Loucy (cell line): Measurements from ENCODE around the gene MICU1.

Experiments used
- H2AFZ ChIP-seq: fragments of 200-600 bp; sonication (generic); 2 replicates; pipeline ENCODE4 v1.6.0; 2016; ENCODE audit warnings: antibody characterized with exemption, mild to moderate bottlenecking, low read length, moderate library complexity
- H3F3A ChIP-seq: fragments of 200-600 bp; 2 replicates; pipeline ENCODE4 v1.6.0; 2016; ENCODE audit warnings: antibody characterized with exemption, low read depth, mild to moderate bottlenecking
- H3K27me3 ChIP-seq: fragments of 200-600 bp; sonication (generic); 2 replicates; pipeline ENCODE4 v1.6.1; 2014; ENCODE audit warnings: low read length, mild to moderate bottlenecking; ENCODE audit not compliant: insufficient read depth, poor library complexity, severe bottlenecking
- H3K36me3 ChIP-seq: fragments of 200-600 bp; sonication (generic); 2 replicates; pipeline ENCODE4 v1.6.1; 2016; ENCODE audit warnings: low read length; ENCODE audit not compliant: insufficient read depth
- H3K4me1 ChIP-seq: fragments of 200-600 bp; sonication (generic); 2 replicates; pipeline ENCODE4 v1.5.1; 2014; ENCODE audit warnings: low read length, mild to moderate bottlenecking; ENCODE audit not compliant: insufficient read depth, poor library complexity, severe bottlenecking
- H3K4me2 ChIP-seq: fragments of 200-600 bp; sonication (generic); 2 replicates; pipeline ENCODE4 v1.6.0; 2014; ENCODE audit warnings: antibody characterized with exemption, low read length, low read depth, mild to moderate bottlenecking; ENCODE audit not compliant: poor library complexity, severe bottlenecking
- H3K4me3 ChIP-seq: fragments of 200-600 bp; sonication (generic); 2 replicates; pipeline ENCODE4 v1.5.1; 2014; ENCODE audit warnings: low read length, mild to moderate bottlenecking, mixed read lengths; ENCODE audit not compliant: poor library complexity, severe bottlenecking
- H3K79me2 ChIP-seq: fragments of 200-600 bp; sonication (generic); 2 replicates; pipeline ENCODE4 v1.6.1; 2014; ENCODE audit warnings: low read length; ENCODE audit not compliant: insufficient read depth
- H3K9ac ChIP-seq: fragments of 200-600 bp; sonication (generic); 2 replicates; pipeline ENCODE4 v1.6.0; 2014; ENCODE audit warnings: mild to moderate bottlenecking, low read depth, low read length, moderate library complexity; ENCODE audit not compliant: poor library complexity, severe bottlenecking
- H3K9me2 ChIP-seq: fragments of 200-600 bp; sonication (generic); replicated peaks from 2 replicates; pipeline ENCODE4 v1.6.1; 2016; ENCODE audit warnings: low read depth, low read length, mixed read lengths
- H3K9me3 ChIP-seq: fragments of 200-600 bp; sonication (generic); 2 replicates; pipeline ENCODE4 v1.6.1; 2014; ENCODE audit warnings: mild to moderate bottlenecking, antibody characterized with exemption, low read length, low read depth; ENCODE audit not compliant: insufficient read depth
- H4K20me1 ChIP-seq: fragments of 200-600 bp; sonication (generic); 2 replicates; pipeline ENCODE4 v1.6.0; 2014; ENCODE audit warnings: antibody characterized with exemption, low read length, mild to moderate bottlenecking; ENCODE audit not compliant: insufficient read depth, poor library complexity, severe bottlenecking
- EZH2phosphoT487 ChIP-seq: fragments of 200-600 bp; IDR thresholded peaks from 2 replicates; pipeline ENCODE4 v1.6.1; 2018; ENCODE audit warnings: antibody characterized with exemption, mild to moderate bottlenecking, moderate library complexity, borderline replicate concordance
- TF ChIP-seq, protein P1 (sequence below): fragments of 200-600 bp; sonication (generic); conservative IDR thresholded peaks from 2 replicates; pipeline ENCODE4 v1.5.1; 2014; ENCODE audit warnings: mild to moderate bottlenecking, antibody characterized with exemption, low read length

Gene MICU1

DNA sequence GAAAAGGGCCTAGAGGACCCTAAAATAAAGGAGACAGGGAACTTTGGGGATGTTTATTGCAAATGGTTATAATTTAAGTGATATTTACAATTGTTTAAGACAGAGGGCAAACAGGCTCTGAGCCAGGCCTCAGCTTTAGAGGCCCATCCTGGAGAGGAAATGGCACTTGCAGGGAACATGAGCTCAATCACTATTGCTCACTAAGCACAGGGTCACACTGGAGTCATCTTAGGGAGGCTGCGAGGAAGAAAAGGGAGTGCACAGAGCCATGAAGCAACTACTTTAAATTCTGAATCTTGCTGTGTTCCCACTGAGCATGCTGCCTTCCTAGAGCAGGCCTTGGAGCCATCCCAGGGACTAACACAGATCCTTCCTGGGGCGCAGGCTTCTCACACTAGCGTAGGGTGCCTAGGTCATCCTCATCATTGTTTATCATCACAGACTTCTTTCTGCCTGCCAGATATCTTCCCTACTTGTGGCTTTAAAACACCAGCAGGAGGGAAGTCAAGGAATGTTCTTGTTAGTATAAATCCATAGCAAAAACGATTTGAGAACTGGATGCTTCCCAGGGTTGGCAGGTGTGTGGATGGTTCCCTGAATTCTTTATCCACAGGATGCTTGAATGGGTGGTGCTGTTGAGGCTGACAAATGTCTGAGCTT is 258.4 kb downstream of the MICU1 start:
- Histone ChIP-seq H3K9me3 (no peaks in the 10 kb centered on the region), H3K4me3 (no peak overlapping the region), H3F3A (peaks cover 4% of the 10 kb centered on the region), H3K79me2 (no peaks in the 10 kb centered on the region), H2AFZ (no peak overlapping the region), H3K9ac (no peak overlapping the region), H4K20me1 (no peaks in the 10 kb centered on the region), H3K4me1 (peaks cover 19% of the 10 kb centered on the region), H3K4me2 (no peak overlapping the region), H3K27me3 (no peaks in the 10 kb centered on the region), H3K36me3 (peaks cover 17% of the 10 kb centered on the region; the same call in 1 of the 2 replicates), H3K9me2 (no peaks in the 10 kb centered on the region)
- TF ChIP-seq, protein P1, sequence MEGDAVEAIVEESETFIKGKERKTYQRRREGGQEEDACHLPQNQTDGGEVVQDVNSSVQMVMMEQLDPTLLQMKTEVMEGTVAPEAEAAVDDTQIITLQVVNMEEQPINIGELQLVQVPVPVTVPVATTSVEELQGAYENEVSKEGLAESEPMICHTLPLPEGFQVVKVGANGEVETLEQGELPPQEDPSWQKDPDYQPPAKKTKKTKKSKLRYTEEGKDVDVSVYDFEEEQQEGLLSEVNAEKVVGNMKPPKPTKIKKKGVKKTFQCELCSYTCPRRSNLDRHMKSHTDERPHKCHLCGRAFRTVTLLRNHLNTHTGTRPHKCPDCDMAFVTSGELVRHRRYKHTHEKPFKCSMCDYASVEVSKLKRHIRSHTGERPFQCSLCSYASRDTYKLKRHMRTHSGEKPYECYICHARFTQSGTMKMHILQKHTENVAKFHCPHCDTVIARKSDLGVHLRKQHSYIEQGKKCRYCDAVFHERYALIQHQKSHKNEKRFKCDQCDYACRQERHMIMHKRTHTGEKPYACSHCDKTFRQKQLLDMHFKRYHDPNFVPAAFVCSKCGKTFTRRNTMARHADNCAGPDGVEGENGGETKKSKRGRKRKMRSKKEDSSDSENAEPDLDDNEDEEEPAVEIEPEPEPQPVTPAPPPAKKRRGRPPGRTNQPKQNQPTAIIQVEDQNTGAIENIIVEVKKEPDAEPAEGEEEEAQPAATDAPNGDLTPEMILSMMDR, result no peak
- no peak for TF ChIP-seq EZH2phosphoT487

DNA sequence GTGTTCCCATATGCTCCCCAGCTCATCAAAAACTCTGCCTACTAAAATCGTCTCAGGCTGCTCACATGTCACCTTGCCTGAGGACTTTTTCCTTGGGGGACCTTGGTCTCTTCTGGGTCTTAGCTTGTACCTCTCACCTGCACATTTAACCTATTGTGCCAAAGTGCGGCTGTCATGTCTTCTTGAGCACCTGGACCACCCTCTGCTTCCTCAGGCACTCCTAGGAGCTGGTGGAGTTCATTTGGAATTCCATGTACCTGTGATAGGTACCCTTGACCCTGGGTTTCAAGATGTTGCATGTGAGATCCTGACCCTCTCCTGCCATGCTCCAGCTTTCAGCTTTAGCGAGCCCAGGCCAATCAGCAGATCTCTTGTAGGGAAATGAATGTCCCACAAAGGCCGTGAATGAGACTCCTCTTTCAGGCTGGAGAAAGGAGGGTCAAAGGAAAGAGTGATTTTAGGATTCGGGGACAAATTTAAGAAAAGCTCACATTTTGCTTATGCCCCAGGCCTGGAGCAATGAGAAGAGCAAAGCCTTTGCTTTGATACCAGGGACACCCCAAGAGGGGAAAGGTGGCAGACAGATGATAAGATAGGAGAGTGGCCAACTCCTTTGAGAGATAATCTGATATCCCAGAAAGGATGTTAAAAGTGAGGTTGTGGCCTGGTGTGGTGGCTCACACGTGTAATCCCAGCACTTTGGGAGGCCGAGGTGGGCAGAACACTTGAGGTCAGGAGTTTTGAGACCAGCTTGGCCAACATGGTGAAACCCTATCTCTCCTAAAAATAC is 260.6 kb downstream of the MICU1 start:
- Histone ChIP-seq H3K9ac (no peak overlapping the region), H3K4me2 (no peak overlapping the region), H3K4me1 (peaks cover 14% of the 10 kb centered on the region), H3K27me3 (no peaks in the 10 kb centered on the region), H4K20me1 (no peaks in the 10 kb centered on the region), H3K36me3 (peaks cover 17% of the 10 kb centered on the region; the same call in 1 of the 2 replicates), H3K9me2 (no peaks in the 10 kb centered on the region), H3K9me3 (no peaks in the 10 kb centered on the region), H2AFZ (no peak overlapping the region), H3K4me3 (no peak overlapping the region), H3F3A (peaks cover under 1% of the 10 kb centered on the region; the same call in 1 of the 2 replicates), H3K79me2 (no peaks in the 10 kb centered on the region)
- TF ChIP-seq, protein P1, result no peak
- TF ChIP-seq EZH2phosphoT487, result no peak

DNA sequence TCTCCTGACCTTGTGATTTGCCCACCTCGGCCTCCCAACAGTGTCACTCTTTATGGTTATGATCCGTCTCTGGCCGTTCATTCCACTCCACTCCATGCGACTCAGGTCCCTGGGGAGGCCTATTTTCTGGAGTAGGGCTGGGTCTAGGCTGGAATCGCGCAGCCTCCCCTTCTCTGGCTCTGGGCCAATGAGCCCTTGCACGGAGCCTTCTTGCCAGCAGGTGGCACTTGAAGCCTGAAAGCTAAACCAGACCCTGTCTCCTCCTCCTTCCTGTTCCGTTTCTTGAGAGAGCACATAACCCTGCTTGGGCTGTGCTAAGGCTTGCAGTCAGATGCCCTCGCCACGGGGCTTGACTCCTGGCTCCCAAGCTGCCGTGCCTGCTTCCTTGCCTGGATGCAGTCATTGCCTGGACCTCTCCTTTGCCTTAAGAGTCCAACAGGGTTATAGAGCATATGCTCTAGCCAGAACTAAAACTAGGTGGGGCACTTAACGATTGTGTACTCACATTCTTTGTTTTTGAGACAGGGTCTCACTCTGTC is 261.6 kb downstream of the MICU1 start:
- Histone ChIP-seq H3K9ac (peak overlapping the region; percentile 51), H3K27me3 (no peaks in the 10 kb centered on the region), H3K4me1 (peaks cover 8% of the 10 kb centered on the region), H2AFZ (peak overlapping the region; percentile 70), H3K36me3 (peaks cover 17% of the 10 kb centered on the region; the same call in 1 of the 2 replicates), H3F3A (no peaks in the 10 kb centered on the region), H3K4me2 (peak overlapping the region; percentile 51), H3K79me2 (no peaks in the 10 kb centered on the region), H3K4me3 (peak overlapping the region; percentile 7), H4K20me1 (no peaks in the 10 kb centered on the region), H3K9me2 (no peaks in the 10 kb centered on the region), H3K9me3 (no peaks in the 10 kb centered on the region)
- no peak for TF ChIP-seq EZH2phosphoT487
- TF ChIP-seq, protein P1, result peak; percentile 94
